Transverse colon (tissue), 3 donors: ENCODE measurements around the gene CARMIL1.

Experiments
- POLR2A ChIP-seq: fragments of 450-650 bp; IDR thresholded peaks from one replicate; pipeline ENCODE4 v1.6.1; 2016; ENCODE audit warnings: antibody characterized with exemption, mild to moderate bottlenecking, moderate library complexity
- TF ChIP-seq, protein P1 (sequence below), 5 experiments: fragments of 200-600 bp in 3 of 5; fragments of 450-650 bp in 2 of 5; sonication (generic) in 3 of 5; IDR thresholded peaks; 1 replicate in 2 of 5; 2 replicates in 3 of 5; pipeline ENCODE4 v1.5.1; 2016 to 2017; ENCODE audit warnings: antibody characterized with exemption in 5 of 5, inconsistent platforms in 3 of 5, mild to moderate bottlenecking in 2 of 5, moderate library complexity in 1 of 5

DNA sequence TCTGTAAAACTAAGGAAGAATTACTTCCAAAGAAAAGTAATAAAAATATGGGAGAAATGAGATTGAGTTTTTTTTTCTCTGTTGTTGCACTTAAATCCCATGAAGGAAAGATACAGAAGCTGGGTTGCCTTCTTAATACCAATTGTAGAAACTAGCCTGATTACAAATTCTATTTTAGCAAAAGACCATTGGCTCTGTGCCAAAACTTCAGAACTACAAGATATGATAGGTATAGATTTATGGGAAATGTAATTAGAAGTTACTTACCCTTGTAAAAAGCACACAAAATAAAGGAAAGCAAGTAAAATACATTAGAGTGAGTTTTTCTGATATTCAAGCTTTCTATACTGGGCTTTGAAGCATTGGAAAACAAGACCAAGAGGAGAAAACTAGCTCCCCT, 299.4 kb downstream of the CARMIL1 start:
- TF ChIP-seq, protein P1, sequence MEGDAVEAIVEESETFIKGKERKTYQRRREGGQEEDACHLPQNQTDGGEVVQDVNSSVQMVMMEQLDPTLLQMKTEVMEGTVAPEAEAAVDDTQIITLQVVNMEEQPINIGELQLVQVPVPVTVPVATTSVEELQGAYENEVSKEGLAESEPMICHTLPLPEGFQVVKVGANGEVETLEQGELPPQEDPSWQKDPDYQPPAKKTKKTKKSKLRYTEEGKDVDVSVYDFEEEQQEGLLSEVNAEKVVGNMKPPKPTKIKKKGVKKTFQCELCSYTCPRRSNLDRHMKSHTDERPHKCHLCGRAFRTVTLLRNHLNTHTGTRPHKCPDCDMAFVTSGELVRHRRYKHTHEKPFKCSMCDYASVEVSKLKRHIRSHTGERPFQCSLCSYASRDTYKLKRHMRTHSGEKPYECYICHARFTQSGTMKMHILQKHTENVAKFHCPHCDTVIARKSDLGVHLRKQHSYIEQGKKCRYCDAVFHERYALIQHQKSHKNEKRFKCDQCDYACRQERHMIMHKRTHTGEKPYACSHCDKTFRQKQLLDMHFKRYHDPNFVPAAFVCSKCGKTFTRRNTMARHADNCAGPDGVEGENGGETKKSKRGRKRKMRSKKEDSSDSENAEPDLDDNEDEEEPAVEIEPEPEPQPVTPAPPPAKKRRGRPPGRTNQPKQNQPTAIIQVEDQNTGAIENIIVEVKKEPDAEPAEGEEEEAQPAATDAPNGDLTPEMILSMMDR (IDR thresholded peaks at IDR 0.05): no peak
- TF ChIP-seq POLR2A: no peak
